ENCODE data around the gene PDE12. TPM values are rescaled to one million over a fixed set of nuclear protein-coding genes. Genes with fewer than 3 reads are reported as not detected.

PDE12 gene
- total and polyA plus RNA-seq, 7 donors, result 5.9 to 20.6 (median 16.3) TPM

DNA sequence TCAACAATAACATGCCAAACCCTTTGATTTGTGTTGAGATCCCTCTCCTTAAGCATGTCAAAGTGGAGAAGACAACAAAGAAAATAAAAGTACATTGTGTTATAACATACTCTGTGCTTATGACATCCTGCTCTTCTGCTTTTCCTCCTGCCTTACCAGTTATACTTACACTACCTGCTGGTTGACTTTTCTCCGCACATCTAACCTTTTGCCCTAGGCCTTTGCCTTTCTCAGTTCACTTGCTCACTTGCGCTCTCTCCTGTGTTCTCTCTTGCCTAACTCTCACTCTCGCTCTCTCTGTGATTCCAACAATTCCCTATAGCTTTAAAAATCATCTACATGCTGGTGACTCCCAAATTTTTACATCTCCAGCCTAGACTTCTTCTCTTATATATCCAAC is 17.6 kb upstream of the PDE12 start:
- no peak for TF ChIP-seq CTCF (IDR thresholded peaks at IDR 0.05)
- DNase-seq (no peak), ATAC-seq (no peak)
- H3K9me3 ChIP-seq, result no peaks in the 10 kb centered on the region
- H3K4me1 ChIP-seq, result no peaks in the 10 kb centered on the region
- WGBS, 3 donors, result 92 to 95% (median 94%) methylated on average over 3 of the region's 3 CpGs
- H3K4me3 ChIP-seq, result no peak overlapping the region
- H3K27me3 ChIP-seq (ENCODE audit: insufficient read depth in 3 of 3, low read length in 2 of 3), result no peaks in the 10 kb centered on the region
- no peak overlapping the region for H3K27ac ChIP-seq
- H3K36me3 ChIP-seq (ENCODE audit: insufficient read depth in 1 of 2, low read depth in 1 of 2), result no peaks in the 10 kb centered on the region
- intact Hi-C loops (cut with DNase I), result no loop called here

DNA sequence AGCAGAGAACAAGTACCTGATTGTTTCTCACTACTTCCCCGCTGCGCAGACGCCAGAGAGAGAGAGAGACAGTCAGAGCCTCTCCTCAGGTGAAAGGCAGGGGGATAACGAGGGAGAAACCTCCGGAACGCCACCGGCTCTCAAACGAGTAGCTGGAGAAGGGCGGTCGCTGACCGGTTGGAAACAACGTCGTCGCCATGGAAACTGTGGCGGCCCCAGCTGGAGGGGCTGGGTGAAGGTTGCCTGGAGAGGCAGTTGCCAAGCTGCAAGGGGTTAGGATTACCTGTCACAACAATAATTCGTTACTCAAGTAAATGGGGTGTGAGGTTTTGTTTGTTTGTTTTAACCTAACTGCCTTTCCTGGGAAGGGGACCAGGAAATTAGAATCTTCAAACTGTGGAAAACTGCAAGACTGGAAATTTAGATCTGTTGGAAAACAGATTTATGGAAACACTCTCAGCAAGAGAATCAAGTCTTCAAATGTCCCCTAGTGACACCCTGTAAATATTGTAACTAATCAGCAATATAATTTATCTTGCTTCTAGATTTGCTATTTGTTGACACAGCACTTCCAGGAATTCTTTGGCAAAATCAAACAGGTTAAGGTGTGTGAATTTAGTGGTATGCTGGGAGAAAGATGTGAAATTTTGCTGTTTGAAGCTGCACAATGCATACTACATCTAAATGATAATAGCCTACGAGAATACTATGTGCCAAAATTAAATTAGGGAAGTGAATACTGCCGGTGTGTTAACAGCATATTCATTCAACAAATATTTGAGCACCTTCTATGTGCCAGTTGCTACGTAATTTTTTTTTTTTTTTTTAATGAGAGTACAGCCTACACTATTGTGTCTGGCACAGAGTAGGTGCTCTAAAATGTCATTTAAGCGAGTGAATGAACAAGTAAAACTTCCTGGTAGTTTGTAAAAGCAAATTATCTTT is 11.6 kb upstream of the PDE12 start, which contains the start of gene DNAH12:
DNAH12 (minus strand) TSS at position 164 of the 945 bp plus-strand sequence. CDS start 1,474 bp downstream, outside the sequence.
- ATAC-seq (no peak), DNase-seq (no peak)
- H3K4me1 ChIP-seq, result no peaks in the 10 kb centered on the region
- 11 to 12% (median 11%) methylated on average over 20 of the region's 20 CpGs for WGBS, 3 donors
- H3K9me3 ChIP-seq, result no peaks in the 10 kb centered on the region
- TF ChIP-seq CTCF (IDR thresholded peaks at IDR 0.05), result no peak
- no peak within 1 kb of the TSS for H3K27ac ChIP-seq
- H3K36me3 ChIP-seq (ENCODE audit: insufficient read depth in 1 of 2, low read depth in 1 of 2), result no peaks in the 10 kb centered on the region
- no peak within 1 kb of the TSS for H3K4me3 ChIP-seq
- no peaks in the 10 kb centered on the region for H3K27me3 ChIP-seq (ENCODE audit: insufficient read depth in 3 of 3, low read length in 2 of 3)
- intact Hi-C loops (cut with DNase I), result no loop called here

DNA sequence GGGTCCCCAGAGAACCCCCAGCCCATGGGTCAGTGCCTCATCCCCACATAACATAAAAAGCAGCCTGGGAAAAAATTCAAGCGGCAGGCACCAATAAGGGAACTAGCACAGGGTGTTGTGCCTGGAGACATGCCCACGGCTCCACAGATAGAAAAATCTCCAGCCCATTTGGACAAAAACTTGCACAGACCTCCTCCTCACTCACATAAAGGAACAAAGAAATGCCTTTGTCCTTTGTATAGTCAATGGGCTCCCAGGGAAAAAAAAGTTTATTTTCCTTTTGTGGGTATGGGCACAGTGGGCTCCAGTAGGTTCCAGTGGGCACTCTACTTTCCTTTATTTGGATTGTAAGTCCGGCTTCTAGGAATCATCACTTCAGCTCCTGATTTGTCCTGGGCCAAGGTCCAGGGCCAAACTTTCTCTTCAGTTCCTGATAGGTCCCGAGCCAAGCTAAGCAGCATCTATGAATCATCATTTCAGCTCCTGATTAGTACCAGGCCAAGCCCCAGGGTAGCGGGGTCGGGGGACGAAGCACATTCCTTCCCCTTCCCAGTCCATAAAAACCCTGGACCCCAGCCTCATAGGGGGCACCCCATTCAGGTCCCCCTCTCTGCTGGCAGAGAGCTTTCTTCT is 10.3 kb upstream of the PDE12 start:
- H3K27me3 ChIP-seq (ENCODE audit: insufficient read depth in 3 of 3, low read length in 2 of 3), result no peaks in the 10 kb centered on the region
- H3K4me3 ChIP-seq, result no peak overlapping the region
- DNase-seq, result no peak
- no peak for ATAC-seq
- intact Hi-C loops (cut with DNase I), result no loop called here
- no peaks in the 10 kb centered on the region for H3K4me1 ChIP-seq
- H3K27ac ChIP-seq, result no peak overlapping the region
- TF ChIP-seq CTCF (IDR thresholded peaks at IDR 0.05), result no peak
- WGBS, 3 donors, result 73 to 83% (median 76%) methylated on average over 7 of the region's 7 CpGs
- H3K9me3 ChIP-seq, result no peaks in the 10 kb centered on the region
- H3K36me3 ChIP-seq (ENCODE audit: insufficient read depth in 1 of 2, low read depth in 1 of 2), result no peaks in the 10 kb centered on the region

DNA sequence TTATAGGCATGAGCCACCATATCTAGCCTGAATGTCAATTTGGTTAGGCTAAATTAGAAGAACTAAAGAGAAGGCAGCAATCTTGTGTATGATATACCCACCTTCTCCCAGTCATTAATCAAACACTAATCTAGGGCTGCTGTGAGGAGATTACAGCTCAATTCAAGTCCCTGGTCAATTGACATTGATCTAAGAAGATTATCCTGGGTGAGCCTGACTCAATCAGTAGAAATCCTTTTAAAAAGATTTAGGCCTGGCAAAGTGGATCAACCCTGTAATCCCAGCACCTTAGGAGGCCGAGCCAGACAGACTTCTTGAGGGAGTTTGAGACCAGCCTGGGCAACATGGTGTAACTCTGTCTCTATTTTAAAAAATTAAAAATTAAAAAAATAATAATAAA is 9.5 kb upstream of the PDE12 start:
- intact Hi-C loops (cut with DNase I), result no loop called here
- Histone ChIP-seq H3K4me3 (no peak overlapping the region), H3K4me1 (no peaks in the 10 kb centered on the region), H3K36me3 (ENCODE audit: insufficient read depth in 1 of 2, low read depth in 1 of 2) (no peaks in the 10 kb centered on the region), H3K27ac (no peak overlapping the region), H3K9me3 (no peaks in the 10 kb centered on the region), H3K27me3 (ENCODE audit: insufficient read depth in 3 of 3, low read length in 2 of 3) (no peaks in the 10 kb centered on the region)
- DNase-seq (no peak), ATAC-seq (no peak)
- WGBS, 3 donors, result 80 to 83% (median 83%) methylated on average over 1 of the region's 1 CpG
- TF ChIP-seq CTCF (IDR thresholded peaks at IDR 0.05), result no peak
